Measurements from ENCODE around the gene ZIC4.

The ZIC4 gene

DNA sequence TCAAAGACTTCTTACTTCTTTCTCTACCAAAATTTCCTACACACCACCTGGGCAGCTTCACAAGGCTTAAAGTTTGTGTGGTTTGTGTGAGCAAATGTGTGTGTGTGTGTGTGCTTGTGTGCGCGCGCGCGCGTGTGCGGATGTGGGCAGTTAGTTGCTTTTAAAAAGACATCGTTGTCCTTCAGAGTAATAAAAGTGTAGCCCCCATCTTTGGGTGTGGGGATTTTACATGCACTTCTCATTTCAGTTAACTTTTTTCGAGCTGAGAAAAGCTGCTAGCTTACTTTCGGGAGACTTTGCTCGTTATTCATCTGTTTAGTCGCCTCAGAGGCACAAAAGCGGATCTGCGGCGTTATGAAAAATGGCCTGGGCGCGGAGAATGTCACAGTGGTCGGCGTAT is 36.0 kb downstream of the ZIC4 start:
- no peak for DNase-seq (ENCODE audit: low read depth in 2 of 2)

GRCh38 chr3:147369661-147370123 is 36.7 kb downstream of the ZIC4 start:
- no peak for DNase-seq (ENCODE audit: low read depth in 2 of 2)

- no peak for DNase-seq (ENCODE audit: low read depth in 2 of 2)
Observed at GRCh38 chr3:147369231-147369630, 37.1 kb downstream of the ZIC4 start.

- DNase-seq (ENCODE audit: low read depth in 2 of 2) = no peak
Observed at GRCh38 chr3:147368561-147369221, 37.7 kb downstream of the ZIC4 start.

GRCh38 chr3:147368151-147368550 is 38.2 kb downstream of the ZIC4 start:
- no peak for DNase-seq (ENCODE audit: low read depth in 2 of 2)

- no peak for DNase-seq (ENCODE audit: low read depth in 2 of 2)
Observed at GRCh38 chr3:147367676-147368075, 38.7 kb downstream of the ZIC4 start.

DNA sequence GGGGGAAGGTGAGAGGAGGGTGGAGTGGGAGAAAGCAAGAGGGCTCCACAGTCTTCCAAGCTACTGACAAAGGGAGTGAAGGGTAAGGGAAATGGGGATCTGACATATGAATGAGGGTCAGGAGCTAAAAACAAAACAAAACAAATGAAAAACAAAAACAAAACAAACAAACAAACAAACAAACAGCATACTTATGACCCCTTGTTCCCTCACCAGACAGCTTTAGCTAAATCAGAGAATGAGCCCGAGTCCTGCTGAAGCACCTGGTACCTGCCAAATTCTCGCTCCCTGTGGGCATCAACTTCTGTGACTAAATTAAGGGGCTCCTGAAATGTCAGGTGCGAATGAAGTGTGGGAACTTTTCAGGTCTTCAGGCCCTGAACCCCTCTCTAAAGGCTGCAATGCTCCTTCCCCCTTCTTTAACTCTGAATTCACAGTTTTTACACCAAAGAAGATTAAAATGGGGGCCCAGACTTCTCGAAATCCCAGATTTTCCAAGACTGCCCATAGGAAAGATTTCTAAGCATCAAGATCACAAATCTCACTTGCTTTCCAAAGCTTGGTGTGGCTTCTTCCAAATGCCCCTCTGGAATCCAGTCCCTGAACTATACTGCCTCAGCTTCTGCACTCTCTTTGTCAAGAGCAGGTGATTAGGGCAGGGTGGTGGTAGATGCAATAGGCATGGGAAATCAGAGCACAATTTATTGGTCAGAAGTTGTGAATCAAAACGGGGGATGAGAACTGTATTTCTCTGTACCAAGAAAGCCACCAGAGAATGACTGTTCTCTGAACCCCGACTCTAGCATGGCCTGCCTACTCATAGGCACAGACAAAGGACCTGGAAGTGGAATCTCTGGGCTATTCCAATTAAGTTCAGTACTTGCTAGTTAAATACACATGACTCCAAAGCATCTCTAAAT is 40.9 kb downstream of the ZIC4 start:
- DNase-seq (ENCODE audit: low read depth in 2 of 2) = no peak

DNA sequence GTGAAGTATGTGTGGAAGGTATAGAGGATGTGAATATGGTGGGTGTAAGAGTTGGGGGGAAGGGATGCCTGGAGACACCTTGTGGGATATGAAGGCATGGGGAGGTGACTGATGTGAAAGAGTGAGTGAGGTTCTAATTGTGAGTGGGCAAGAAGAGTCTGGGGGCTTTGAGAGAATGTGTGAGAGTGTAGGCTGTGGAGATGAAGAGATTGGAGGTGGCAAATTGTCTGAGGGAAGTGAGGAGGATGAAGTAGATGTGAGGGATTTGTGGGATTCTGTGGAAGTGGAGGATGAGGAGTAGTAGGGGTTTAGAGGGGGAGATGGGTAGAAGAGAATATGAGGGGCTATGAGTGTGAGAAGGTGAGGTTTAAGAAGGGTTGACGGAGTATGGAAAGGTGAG is 41.6 kb downstream of the ZIC4 start:
- no peak for DNase-seq (ENCODE audit: low read depth in 2 of 2)

- no peak for DNase-seq (ENCODE audit: low read depth in 2 of 2)
Observed at GRCh38 chr3:147361454-147362420, 44.6 kb downstream of the ZIC4 start.

DNA sequence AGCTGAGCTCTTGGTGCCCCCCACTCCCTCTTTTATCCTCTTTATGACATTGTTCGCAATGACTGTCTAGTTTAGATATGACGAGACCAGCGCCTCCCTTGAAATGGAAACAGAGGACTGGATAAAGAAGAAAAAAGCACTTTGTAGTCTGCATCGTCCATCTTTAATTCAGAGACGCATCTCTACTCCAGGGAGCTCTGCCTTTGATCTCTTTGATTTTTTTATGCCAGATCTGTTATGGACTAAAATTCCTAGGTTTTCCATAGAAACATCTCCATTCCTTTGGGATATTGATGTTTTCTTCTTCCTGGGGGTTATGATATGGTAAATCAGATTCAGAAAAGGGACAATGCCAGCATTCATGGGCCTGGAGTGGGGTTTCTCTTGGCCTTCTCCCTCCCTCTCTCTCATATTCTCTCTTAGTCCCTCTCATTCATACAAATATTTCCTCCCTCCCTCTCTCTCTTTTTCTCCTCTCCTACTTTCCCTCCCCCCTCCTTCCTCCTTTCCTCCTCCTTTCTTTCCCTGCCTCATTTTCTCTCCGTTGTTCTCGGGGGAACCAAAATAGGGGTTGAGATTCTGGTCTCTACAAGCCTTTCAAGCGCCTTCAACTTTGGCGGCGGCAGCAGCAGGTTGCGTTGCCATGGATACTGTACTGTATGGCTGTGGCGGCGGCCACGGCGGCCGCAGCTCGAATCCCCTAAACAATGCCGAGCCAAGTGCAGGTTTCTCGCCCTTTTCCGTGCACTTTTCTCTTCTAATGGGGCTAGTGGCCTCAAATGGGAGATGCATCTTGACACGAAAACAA is 45.5 kb downstream of the ZIC4 start:
- DNase-seq (ENCODE audit: low read depth in 2 of 2) = no peak

DNA sequence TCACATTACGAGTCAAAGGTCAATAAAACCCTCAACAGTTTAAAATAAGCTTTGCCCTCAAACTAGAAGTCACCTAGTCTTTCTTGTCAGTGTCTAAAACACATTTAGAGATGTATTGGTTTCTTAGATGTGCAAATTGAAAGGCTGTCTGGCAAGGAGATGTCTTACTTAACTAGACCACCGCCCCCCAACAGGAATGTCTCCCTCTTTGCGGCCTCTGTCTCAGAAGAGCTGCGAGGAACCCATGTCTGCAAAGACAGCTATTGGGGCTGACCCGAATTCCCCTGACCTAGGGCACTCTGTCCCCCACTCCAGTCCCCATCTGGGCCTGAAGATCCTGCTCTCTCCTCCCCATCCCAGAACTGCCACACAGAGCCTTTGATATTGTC is 46.3 kb downstream of the ZIC4 start:
- no peak for DNase-seq (ENCODE audit: low read depth in 2 of 2)

GRCh38 chr3:147359177-147360050 is 46.9 kb downstream of the ZIC4 start:
- DNase-seq (ENCODE audit: low read depth in 2 of 2) = no peak

DNA sequence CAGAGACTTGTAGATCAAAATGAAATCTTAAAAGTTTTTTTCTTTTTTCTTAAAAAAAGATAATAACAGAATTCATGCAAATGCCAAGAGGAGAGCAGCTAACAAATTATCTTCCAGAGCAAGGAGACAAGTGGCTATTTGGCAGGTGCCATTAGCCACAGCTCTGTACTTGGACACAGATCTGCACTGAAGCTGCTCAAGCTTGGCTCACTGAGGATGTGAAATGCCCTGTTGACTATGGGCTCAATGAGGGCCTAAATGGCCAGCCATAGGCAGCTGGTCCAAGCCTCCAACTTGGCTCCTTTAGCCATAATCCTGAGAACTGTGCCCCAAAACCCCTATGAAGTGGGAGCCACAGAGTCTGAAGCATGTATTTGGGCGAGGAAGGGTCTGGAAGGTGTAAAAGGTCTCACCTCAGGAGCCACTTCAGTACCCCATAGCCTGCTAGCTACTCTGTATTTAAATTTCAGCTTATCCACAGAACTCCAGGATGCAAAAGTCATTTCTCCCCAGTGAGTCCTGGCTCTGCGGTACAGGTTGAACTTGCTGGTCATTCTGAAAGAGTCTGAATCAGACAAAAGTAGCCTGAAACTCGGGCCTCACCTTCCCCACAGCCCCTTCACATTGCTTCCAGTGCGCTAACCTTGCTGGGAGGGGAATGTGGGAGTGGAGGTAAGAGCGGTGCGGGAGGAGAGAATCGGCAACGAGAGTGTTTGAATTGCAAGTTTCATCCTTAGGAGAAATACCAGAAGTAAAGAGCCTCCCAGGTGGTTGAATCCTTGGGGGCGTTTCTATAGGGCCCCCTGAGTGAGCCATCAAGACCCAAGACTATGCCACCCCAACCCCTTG is 48.0 kb downstream of the ZIC4 start:
- no peak for DNase-seq (ENCODE audit: low read depth in 2 of 2)

- no peak for DNase-seq (ENCODE audit: low read depth in 2 of 2)
Observed at GRCh38 chr3:147356909-147357900, 49.1 kb downstream of the ZIC4 start.

- DNase-seq (ENCODE audit: low read depth in 2 of 2) = no peak
Observed at GRCh38 chr3:147356145-147356908, 50.0 kb downstream of the ZIC4 start.

GRCh38 chr3:147355753-147356090 is 50.6 kb downstream of the ZIC4 start:
- no peak for DNase-seq (ENCODE audit: low read depth in 2 of 2)

GRCh38 chr3:147355084-147355752 is 51.1 kb downstream of the ZIC4 start:
- no peak for DNase-seq (ENCODE audit: low read depth in 2 of 2)
